PFSK-1 (cell line): Measurements from ENCODE around the gene RPS6KA2.

Source experiments
- FOXP2 ChIP-seq: optimal IDR thresholded peaks from 2 replicates; pipeline ENCODE3; 2011; ENCODE audit warnings: borderline replicate concordance, control low read depth, inconsistent platforms; ENCODE audit not compliant: insufficient read depth; ENCODE audit errors: extremely low read length, extremely low read depth
- POLR2AphosphoS5 ChIP-seq: IDR thresholded peaks from 2 replicates; pipeline ENCODE4 v1.6.1; 2012; ENCODE audit warnings: low read depth, mild to moderate bottlenecking, control low read depth, low read length, moderate library complexity
- REST ChIP-seq, 2 experiments: IDR thresholded peaks; 2 replicates each; pipeline versions ENCODE4 v1.6.1 to v1.8.0; 2011 to 2012; ENCODE audit warnings: low read depth in 2 of 2, low read length in 2 of 2, control low read depth in 1 of 2, inconsistent platforms in 1 of 2, mild to moderate bottlenecking in 1 of 2, moderate library complexity in 1 of 2; ENCODE audit not compliant: insufficient read depth in 1 of 2
- SIN3A ChIP-seq: IDR thresholded peaks from 2 replicates; pipeline ENCODE4 v1.6.1; 2012; ENCODE audit warnings: mild to moderate bottlenecking, low read length, moderate library complexity, borderline replicate concordance; ENCODE audit not compliant: insufficient read depth
- TAF1 ChIP-seq: IDR thresholded peaks from 2 replicates; pipeline ENCODE4 v1.6.1; 2012; ENCODE audit warnings: low read length, control low read depth, borderline replicate concordance; ENCODE audit not compliant: insufficient read depth

The RPS6KA2 gene

GRCh38 chr6:166655251-166655650, 28.2 kb upstream of the RPS6KA2 start:
- no peak for TF ChIP-seq SIN3A
- no peak for TF ChIP-seq FOXP2
- TF ChIP-seq REST (IDR thresholded peaks at IDR 0.05; ENCODE audit: insufficient read depth in 1 of 2, low read depth in 2 of 2, low read length in 2 of 2) = no peak
- TF ChIP-seq POLR2AphosphoS5 = no peak
- no peak for TF ChIP-seq TAF1

- TF ChIP-seq TAF1 = no peak
- no peak for TF ChIP-seq FOXP2
- TF ChIP-seq SIN3A = no peak
- no peak for TF ChIP-seq POLR2AphosphoS5
- TF ChIP-seq REST (IDR thresholded peaks at IDR 0.05; ENCODE audit: insufficient read depth in 1 of 2, low read depth in 2 of 2, low read length in 2 of 2) = no peak
These were observed 27.5 kb upstream of the RPS6KA2 start for GRCh38 chr6:166654573-166654972.

- TF ChIP-seq FOXP2 = no peak
- no peak for TF ChIP-seq TAF1
- no peak for TF ChIP-seq REST (IDR thresholded peaks at IDR 0.05; ENCODE audit: insufficient read depth in 1 of 2, low read depth in 2 of 2, low read length in 2 of 2)
- TF ChIP-seq POLR2AphosphoS5 = no peak
- no peak for TF ChIP-seq SIN3A
These were observed 26.5 kb upstream of the RPS6KA2 start for GRCh38 chr6:166653639-166653941.

GRCh38 chr6:166650824-166651807, 24.1 kb upstream of the RPS6KA2 start:
- no peak for TF ChIP-seq FOXP2
- no peak for TF ChIP-seq TAF1
- no peak for TF ChIP-seq SIN3A
- peak in 1 of 2 experiments; percentile 62; a peak in 1 of 4 replicates for TF ChIP-seq REST (IDR thresholded peaks at IDR 0.05; ENCODE audit: insufficient read depth in 1 of 2, low read depth in 2 of 2, low read length in 2 of 2)
